ENCODE measurements around the gene RTN4RL1.
A peak's percentile ranks its signal among the peaks of the same experiment; 100 is the strongest.

The RTN4RL1 gene

DNA sequence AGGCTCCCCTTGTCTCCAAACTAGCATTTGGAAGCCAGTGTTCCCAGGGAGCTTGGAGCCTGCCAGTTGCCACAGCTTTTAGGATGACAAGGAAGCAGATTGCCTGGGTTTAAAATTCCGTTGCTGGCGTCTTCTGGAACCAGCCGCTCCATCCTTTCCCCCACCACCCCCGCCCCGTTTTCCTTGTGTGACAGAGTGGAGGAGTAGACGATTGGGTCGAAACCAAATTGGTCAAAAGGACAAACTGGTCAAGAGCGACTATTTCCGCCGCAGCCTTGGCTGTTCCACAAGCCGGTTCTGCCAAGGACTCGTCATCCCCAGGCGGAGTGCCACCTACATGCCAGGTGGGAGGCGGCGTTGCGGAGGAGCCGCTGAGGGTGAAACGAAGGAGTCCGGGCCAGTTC lies 104.2 kb downstream of the RTN4RL1 start:
- H3K9me3 ChIP-seq (ENCODE audit: control insufficient read depth, insufficient read depth, low read length): no peaks in the 10 kb centered on the region
- H3K4me3 ChIP-seq (ENCODE audit: low read depth, low read length): no peak overlapping the region
- H3K9ac ChIP-seq (ENCODE audit: low read depth, low read length): no peak overlapping the region
- peaks cover 10% of the 10 kb centered on the region; the same call in 1 of the 2 replicates for H3K27me3 ChIP-seq (ENCODE audit: control insufficient read depth, insufficient read depth, low read length)
- H3K4me1 ChIP-seq (ENCODE audit: control insufficient read depth, insufficient read depth, low read length): no peaks in the 10 kb centered on the region
- H3K36me3 ChIP-seq (ENCODE audit: control insufficient read depth, insufficient read depth, low read length): no peaks in the 10 kb centered on the region
- H3K27ac ChIP-seq (ENCODE audit: low read depth, low read length): no peak overlapping the region

DNA sequence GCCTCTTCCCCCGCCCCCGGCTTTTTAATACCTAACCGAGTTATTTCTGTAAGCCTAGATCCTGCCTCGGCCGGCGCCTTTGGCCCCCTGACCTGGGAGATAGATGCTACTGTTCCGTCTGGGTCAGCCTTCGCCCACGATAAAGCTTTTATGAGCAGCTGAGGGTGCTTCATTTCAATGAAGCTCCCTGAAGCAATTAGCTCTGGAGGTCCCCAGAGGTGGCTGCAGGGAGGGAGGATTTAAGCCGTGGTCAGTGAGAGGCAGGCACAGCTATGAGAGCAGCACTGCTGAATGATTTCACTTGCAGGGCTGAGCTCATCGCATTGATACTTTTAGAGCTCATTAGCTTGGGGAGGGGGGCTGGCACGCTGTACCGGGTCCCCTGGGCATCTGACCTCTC lies 105.9 kb downstream of the RTN4RL1 start:
- Histone ChIP-seq H3K27ac (ENCODE audit: low read depth, low read length) (no peak overlapping the region), H3K4me1 (ENCODE audit: control insufficient read depth, insufficient read depth, low read length) (no peaks in the 10 kb centered on the region), H3K27me3 (ENCODE audit: control insufficient read depth, insufficient read depth, low read length) (peaks cover 17% of the 10 kb centered on the region; the same call in 1 of the 2 replicates), H3K36me3 (ENCODE audit: control insufficient read depth, insufficient read depth, low read length) (no peaks in the 10 kb centered on the region), H3K4me3 (ENCODE audit: low read depth, low read length) (no peak overlapping the region), H3K9me3 (ENCODE audit: control insufficient read depth, insufficient read depth, low read length) (no peaks in the 10 kb centered on the region), H3K9ac (ENCODE audit: low read depth, low read length) (no peak overlapping the region)

DNA sequence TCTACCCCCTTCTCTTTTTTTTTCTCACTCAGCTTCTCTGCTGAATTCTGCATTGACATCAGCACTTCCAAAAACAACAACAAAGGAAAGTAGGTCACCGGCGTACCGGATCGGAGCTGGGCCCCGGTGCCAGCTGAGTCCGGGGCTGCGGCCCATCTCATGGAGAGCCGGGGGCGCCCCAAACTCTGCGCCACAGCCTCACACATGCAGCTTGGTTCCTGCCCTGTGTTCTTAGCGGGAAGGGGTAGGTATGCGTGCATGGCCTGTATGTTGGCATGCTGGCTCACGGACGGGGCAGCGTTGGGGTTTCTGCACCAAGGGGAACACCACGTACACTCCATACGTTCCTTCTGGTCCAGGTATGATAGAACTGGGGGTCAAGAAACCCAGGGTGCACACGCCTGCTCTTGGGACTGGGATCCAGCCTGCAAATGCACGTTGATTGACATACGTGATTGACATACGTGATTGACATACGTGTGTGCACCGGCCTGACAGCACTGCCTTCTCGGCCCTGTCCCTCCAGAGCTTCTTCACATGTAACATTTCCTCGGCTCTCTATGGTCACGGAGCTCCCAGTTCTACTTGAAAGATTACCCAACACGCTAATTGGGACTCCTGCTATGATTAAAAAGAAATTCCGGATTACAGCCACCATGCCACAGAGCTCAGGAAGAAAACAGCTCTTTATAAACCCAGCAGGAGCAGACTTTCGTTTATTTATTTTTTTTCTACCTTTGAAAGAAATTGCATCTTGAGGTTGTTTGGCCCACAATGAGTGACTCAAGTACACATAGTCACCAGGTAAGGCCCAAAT lies 106.6 kb downstream of the RTN4RL1 start:
- Histone ChIP-seq H3K27ac (ENCODE audit: low read depth, low read length) (no peak overlapping the region), H3K9ac (ENCODE audit: low read depth, low read length) (no peak overlapping the region), H3K36me3 (ENCODE audit: control insufficient read depth, insufficient read depth, low read length) (no peaks in the 10 kb centered on the region), H3K9me3 (ENCODE audit: control insufficient read depth, insufficient read depth, low read length) (no peaks in the 10 kb centered on the region), H3K4me3 (ENCODE audit: low read depth, low read length) (no peak overlapping the region), H3K27me3 (ENCODE audit: control insufficient read depth, insufficient read depth, low read length) (peaks cover 21% of the 10 kb centered on the region), H3K4me1 (ENCODE audit: control insufficient read depth, insufficient read depth, low read length) (no peaks in the 10 kb centered on the region)

DNA sequence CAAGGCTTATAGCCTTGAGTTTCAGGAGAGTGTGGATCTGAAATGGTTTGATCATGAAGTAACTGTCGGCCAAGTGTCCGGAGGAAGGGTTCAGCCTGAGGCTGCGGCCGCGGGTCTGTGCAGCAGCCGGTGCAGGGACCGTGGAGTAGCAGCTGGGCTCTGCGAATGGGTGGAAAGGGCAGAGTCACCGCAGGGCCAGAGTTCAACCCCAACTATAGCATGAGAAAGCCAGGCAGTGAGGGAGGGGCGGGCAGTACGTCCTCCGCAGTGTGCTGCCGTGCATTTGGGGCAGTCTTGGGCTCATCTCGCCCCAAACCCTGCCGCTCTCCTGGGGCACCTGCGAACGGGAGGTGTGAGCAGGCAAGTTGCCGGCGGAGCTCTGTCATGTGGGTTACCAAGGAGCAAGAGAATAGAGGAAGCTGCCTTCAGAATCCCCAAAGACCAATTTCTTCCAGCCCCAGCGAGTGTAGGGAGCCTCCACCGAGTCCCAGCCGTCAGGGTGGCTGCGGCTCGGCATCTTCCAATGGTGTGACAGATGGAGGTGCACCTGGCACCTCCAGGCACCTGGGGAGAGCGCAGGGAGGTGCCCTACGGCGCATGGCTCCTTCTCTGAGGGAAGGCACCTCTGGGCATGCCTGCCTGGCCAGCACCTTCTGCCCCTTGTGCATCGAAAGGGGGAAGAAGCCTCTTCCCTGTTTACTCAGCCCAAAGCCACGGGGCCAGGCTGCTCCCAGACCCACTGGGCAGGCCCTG lies 108.0 kb downstream of the RTN4RL1 start:
- Histone ChIP-seq H3K36me3 (ENCODE audit: control insufficient read depth, insufficient read depth, low read length) (no peaks in the 10 kb centered on the region), H3K27me3 (ENCODE audit: control insufficient read depth, insufficient read depth, low read length) (peaks cover 33% of the 10 kb centered on the region), H3K9me3 (ENCODE audit: control insufficient read depth, insufficient read depth, low read length) (no peaks in the 10 kb centered on the region), H3K9ac (ENCODE audit: low read depth, low read length) (no peak overlapping the region), H3K4me3 (ENCODE audit: low read depth, low read length) (no peak overlapping the region), H3K4me1 (ENCODE audit: control insufficient read depth, insufficient read depth, low read length) (no peaks in the 10 kb centered on the region), H3K27ac (ENCODE audit: low read depth, low read length) (no peak overlapping the region)

DNA sequence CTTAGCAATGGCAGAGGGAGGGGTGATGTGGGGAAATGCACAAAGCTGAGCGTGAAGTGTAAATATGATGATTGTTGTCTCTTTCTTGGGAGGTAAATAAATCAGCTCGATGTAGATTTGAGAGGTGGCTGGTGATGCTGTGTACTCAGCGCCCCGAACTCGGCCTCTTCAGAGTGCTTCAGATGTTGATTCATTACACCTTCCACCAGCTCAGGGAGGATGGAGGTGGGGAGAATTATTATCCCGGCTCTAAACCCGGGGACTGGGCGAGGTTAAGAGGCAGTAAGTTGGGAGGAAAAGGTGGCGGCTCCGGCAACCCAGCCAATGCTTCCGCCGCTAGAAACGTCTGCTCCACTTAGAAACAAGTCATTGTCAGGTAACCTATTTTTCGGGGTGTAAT lies 108.8 kb downstream of the RTN4RL1 start:
- Histone ChIP-seq H3K9ac (ENCODE audit: low read depth, low read length) (no peak overlapping the region), H3K9me3 (ENCODE audit: control insufficient read depth, insufficient read depth, low read length) (no peaks in the 10 kb centered on the region), H3K27me3 (ENCODE audit: control insufficient read depth, insufficient read depth, low read length) (peaks cover 41% of the 10 kb centered on the region), H3K36me3 (ENCODE audit: control insufficient read depth, insufficient read depth, low read length) (no peaks in the 10 kb centered on the region), H3K4me1 (ENCODE audit: control insufficient read depth, insufficient read depth, low read length) (no peaks in the 10 kb centered on the region), H3K4me3 (ENCODE audit: low read depth, low read length) (no peak overlapping the region), H3K27ac (ENCODE audit: low read depth, low read length) (no peak overlapping the region)

DNA sequence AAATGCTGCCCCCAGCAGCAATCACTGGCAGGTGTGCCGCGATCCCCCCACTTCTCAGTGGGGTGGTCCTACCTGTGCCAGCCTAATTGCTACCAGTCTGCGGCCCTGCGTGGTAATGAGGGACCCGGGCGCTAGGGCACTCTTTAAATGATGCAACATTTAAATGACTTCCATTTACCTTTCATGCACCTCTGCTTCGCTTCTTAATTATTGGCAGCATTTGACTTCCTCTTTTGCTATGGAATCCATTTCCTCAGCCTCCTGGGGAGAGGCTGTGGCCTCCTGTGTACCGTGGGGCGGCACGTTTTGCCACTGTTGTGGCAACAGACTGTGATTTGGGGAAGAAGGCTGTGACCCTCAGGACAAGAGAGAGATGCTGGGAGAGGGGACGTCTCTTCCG lies 109.2 kb downstream of the RTN4RL1 start:
- Histone ChIP-seq H3K4me3 (ENCODE audit: low read depth, low read length) (no peak overlapping the region), H3K27me3 (ENCODE audit: control insufficient read depth, insufficient read depth, low read length) (peaks cover 45% of the 10 kb centered on the region), H3K4me1 (ENCODE audit: control insufficient read depth, insufficient read depth, low read length) (no peaks in the 10 kb centered on the region), H3K36me3 (ENCODE audit: control insufficient read depth, insufficient read depth, low read length) (no peaks in the 10 kb centered on the region), H3K9me3 (ENCODE audit: control insufficient read depth, insufficient read depth, low read length) (no peaks in the 10 kb centered on the region), H3K27ac (ENCODE audit: low read depth, low read length) (no peak overlapping the region), H3K9ac (ENCODE audit: low read depth, low read length) (no peak overlapping the region)

DNA sequence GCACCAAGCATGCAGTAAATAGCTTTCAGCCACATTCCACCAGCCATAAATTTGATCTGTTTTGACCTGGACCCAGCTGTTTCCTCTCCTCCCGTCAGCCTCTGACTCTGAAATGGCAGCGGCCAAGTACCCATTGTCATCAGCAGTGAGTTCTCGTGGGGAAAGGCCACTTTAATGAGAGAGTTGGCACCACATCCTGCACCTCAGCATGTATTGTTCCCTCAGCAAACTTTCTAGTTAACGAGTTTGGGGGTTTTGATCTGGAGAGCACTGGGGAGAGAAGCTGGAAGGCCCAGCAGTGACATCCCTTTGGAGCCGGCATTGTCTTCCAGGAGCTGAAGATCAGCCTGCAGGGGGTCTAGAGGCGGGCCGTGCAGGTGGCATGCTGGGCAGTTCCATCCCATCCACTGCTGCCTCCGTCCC lies 110.5 kb downstream of the RTN4RL1 start:
- H3K27ac ChIP-seq (ENCODE audit: low read depth, low read length): no peak overlapping the region

DNA sequence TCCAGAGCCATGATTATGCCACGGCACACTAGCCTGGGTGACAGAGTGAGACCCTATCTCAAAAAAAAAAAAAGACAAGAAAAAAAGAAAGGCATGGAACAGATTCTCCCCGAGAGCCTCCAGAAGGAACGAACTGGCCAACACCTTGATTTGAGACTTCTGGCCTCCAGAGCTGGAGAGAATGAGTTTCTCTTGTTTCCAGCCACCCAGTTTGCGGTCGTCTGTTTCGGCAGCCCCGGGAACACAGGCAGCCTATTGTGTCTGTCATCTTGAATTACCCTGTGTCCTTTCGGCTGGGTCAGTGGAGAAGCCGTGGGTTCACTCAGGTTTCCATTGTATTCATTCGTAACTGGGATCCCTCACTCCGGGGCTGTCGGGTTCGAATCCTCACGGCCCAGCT lies 111.4 kb downstream of the RTN4RL1 start:
- Histone ChIP-seq H3K9ac (ENCODE audit: low read depth, low read length) (no peak overlapping the region), H3K27me3 (ENCODE audit: control insufficient read depth, insufficient read depth, low read length) (peaks cover 67% of the 10 kb centered on the region), H3K9me3 (ENCODE audit: control insufficient read depth, insufficient read depth, low read length) (no peaks in the 10 kb centered on the region), H3K4me1 (ENCODE audit: control insufficient read depth, insufficient read depth, low read length) (peaks cover 4% of the 10 kb centered on the region; the same call in 1 of the 2 replicates), H3K4me3 (ENCODE audit: low read depth, low read length) (no peak overlapping the region), H3K27ac (ENCODE audit: low read depth, low read length) (no peak overlapping the region), H3K36me3 (ENCODE audit: control insufficient read depth, insufficient read depth, low read length) (no peaks in the 10 kb centered on the region)

More for the DNA sequence above, 110.5 kb downstream of the RTN4RL1 start:
- no peaks in the 10 kb centered on the region for H3K36me3 ChIP-seq (ENCODE audit: control insufficient read depth, insufficient read depth, low read length)
- no peak overlapping the region for H3K9ac ChIP-seq (ENCODE audit: low read depth, low read length)
- no peak overlapping the region for H3K4me3 ChIP-seq (ENCODE audit: low read depth, low read length)
- peaks cover 57% of the 10 kb centered on the region for H3K27me3 ChIP-seq (ENCODE audit: control insufficient read depth, insufficient read depth, low read length)
- no peaks in the 10 kb centered on the region for H3K4me1 ChIP-seq (ENCODE audit: control insufficient read depth, insufficient read depth, low read length)
- H3K9me3 ChIP-seq (ENCODE audit: control insufficient read depth, insufficient read depth, low read length): no peaks in the 10 kb centered on the region

DNA sequence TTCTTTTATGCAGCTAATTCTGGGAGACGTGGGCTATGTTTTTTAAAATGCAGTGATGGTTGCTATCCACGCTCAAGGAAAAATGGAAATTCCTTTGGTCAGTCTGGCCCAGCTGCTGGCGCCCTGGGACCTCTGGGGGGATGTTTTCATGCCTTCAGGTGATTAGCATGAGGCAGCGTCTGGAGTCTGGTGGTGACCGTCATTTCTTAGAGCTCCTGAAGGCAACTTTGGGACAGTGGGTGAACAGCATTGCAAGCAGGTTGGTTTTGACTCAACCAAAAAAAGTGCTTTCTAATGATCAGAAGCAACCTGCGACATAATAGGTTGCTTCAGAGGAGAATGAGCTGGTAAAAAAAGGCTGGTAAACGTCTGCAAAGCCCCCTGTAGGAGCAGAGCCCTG lies 113.0 kb downstream of the RTN4RL1 start:
- Histone ChIP-seq H3K9ac (ENCODE audit: low read depth, low read length) (no peak overlapping the region), H3K9me3 (ENCODE audit: control insufficient read depth, insufficient read depth, low read length) (no peaks in the 10 kb centered on the region), H3K36me3 (ENCODE audit: control insufficient read depth, insufficient read depth, low read length) (no peaks in the 10 kb centered on the region), H3K27me3 (ENCODE audit: control insufficient read depth, insufficient read depth, low read length) (peaks cover 83% of the 10 kb centered on the region), H3K4me3 (ENCODE audit: low read depth, low read length) (no peak overlapping the region), H3K27ac (ENCODE audit: low read depth, low read length) (no peak overlapping the region), H3K4me1 (ENCODE audit: control insufficient read depth, insufficient read depth, low read length) (peaks cover 4% of the 10 kb centered on the region; the same call in 1 of the 2 replicates)

DNA sequence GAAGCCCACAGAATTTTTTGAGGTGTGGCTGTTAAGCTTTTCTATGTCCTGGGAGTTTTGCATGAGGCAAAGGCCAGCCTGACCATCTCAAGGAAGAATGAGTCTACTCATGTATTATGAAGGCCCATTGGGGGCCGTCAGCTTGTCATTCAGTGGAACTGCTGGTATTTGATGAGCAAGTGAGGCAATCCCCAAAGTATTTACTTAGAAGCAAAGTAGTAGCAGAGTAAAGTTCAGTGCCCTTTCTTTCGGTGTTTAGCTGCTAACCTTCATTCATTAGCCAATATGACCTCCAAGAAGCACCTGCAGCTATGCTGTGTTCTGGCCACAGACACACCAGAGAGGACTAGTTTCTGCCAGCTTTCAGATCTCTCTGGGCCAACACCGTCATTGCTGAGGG lies 115.1 kb downstream of the RTN4RL1 start:
- Histone ChIP-seq H3K36me3 (ENCODE audit: control insufficient read depth, insufficient read depth, low read length) (no peaks in the 10 kb centered on the region), H3K4me1 (ENCODE audit: control insufficient read depth, insufficient read depth, low read length) (peaks cover 4% of the 10 kb centered on the region; the same call in 1 of the 2 replicates), H3K4me3 (ENCODE audit: low read depth, low read length) (no peak overlapping the region), H3K27me3 (ENCODE audit: control insufficient read depth, insufficient read depth, low read length) (peaks cover 86% of the 10 kb centered on the region), H3K27ac (ENCODE audit: low read depth, low read length) (no peak overlapping the region), H3K9ac (ENCODE audit: low read depth, low read length) (no peak overlapping the region), H3K9me3 (ENCODE audit: control insufficient read depth, insufficient read depth, low read length) (no peaks in the 10 kb centered on the region)

DNA sequence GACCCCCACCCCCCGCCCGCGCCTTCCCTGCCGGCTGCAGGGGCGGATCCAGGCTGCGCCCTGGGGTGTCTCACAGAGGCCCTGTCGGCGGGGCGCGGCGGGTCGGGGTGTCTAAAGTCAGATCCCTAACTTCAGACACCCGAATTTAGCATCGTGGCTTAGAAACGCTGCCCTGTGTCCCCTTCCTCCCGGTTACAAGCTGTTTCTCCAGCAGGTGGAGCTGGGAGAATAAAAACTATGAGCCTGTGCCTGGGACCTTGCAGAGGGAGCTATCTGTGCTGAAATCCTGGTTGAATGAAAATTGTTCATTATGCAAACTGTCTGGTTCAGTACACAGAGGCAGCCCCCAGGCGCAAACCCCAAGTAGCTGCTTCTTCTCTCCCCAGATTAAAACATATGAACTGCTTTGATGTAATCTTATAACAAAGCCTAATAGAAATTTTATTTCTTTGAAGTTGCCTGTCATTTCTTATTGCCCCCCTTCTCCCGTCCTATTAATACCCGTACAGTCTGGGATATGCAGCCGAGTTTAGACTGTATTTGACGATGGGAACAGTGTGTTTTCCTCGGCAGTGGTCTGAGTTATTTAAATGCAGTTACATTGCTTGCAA lies 116.3 kb downstream of the RTN4RL1 start:
- Histone ChIP-seq H3K36me3 (ENCODE audit: control insufficient read depth, insufficient read depth, low read length) (no peaks in the 10 kb centered on the region), H3K9ac (ENCODE audit: low read depth, low read length) (no peak overlapping the region), H3K27ac (ENCODE audit: low read depth, low read length) (no peak overlapping the region), H3K4me3 (ENCODE audit: low read depth, low read length) (peak overlapping the region; percentile 48; the same call in 1 of the 2 replicates), H3K27me3 (ENCODE audit: control insufficient read depth, insufficient read depth, low read length) (peaks cover 96% of the 10 kb centered on the region), H3K4me1 (ENCODE audit: control insufficient read depth, insufficient read depth, low read length) (peaks cover 4% of the 10 kb centered on the region; the same call in 1 of the 2 replicates), H3K9me3 (ENCODE audit: control insufficient read depth, insufficient read depth, low read length) (no peaks in the 10 kb centered on the region)
